Fibroblast of gingiva (primary cell): ENCODE results near the gene AGAP1.

Experiments
- DNase-seq: peaks from one replicate; pipeline ENCODE4 v3.0.0-alpha.2; 2011; ENCODE audit warnings: low read depth

AGAP1 gene

GRCh38 chr2:236171181-236171679 lies 677.4 kb downstream of the AGAP1 start:
- no peak for DNase-seq

- no peak for DNase-seq
Measured at GRCh38 chr2:236171680-236172254, 677.9 kb downstream of the AGAP1 start.

- no peak for DNase-seq
Measured at GRCh38 chr2:236172255-236173035, 678.6 kb downstream of the AGAP1 start.

- no peak for DNase-seq
Measured at GRCh38 chr2:236173036-236173728, 679.3 kb downstream of the AGAP1 start.

- no peak for DNase-seq
Measured at GRCh38 chr2:236173729-236174607, 680.1 kb downstream of the AGAP1 start.

GRCh38 chr2:236175548-236176150 lies 681.8 kb downstream of the AGAP1 start:
- no peak for DNase-seq

- DNase-seq, result no peak
Measured at GRCh38 chr2:236176417-236176816, 682.6 kb downstream of the AGAP1 start.

GRCh38 chr2:236176951-236177350 lies 683.1 kb downstream of the AGAP1 start:
- DNase-seq, result no peak

GRCh38 chr2:236177604-236177966 lies 683.7 kb downstream of the AGAP1 start:
- DNase-seq, result no peak

GRCh38 chr2:236177967-236178889 lies 684.4 kb downstream of the AGAP1 start:
- peak; percentile 17 for DNase-seq

GRCh38 chr2:236178890-236179235 lies 685.0 kb downstream of the AGAP1 start:
- DNase-seq, result no peak

GRCh38 chr2:236179236-236180075 lies 685.6 kb downstream of the AGAP1 start:
- DNase-seq, result no peak

- no peak for DNase-seq
Measured at GRCh38 chr2:236180076-236180816, 686.4 kb downstream of the AGAP1 start.

GRCh38 chr2:236180831-236181453 lies 687.1 kb downstream of the AGAP1 start:
- peak; percentile 32 for DNase-seq
